ENCODE data around the gene TSPAN14. TPM values are rescaled to one million over a fixed set of nuclear protein-coding genes. Genes with fewer than 3 reads are reported as not detected.

Gene TSPAN14
- total RNA-seq, result 27.3 and 48.9 TPM in 2 replicates

GRCh38 chr10:80453842-80454512 lies at the start of gene TSPAN14:
TSPAN14 (plus strand) TSS chr10:80454310; CDS start chr10:80489234, 34,924 bp downstream.

GRCh38 chr10:80408242-80409101 lies 45.6 kb upstream of the TSPAN14 start, which contains the start of gene PRXL2A:
PRXL2A (plus strand) TSS chr10:80408551; CDS start chr10:80420468, 11,917 bp downstream.

GRCh38 chr10:80537736-80538480 lies 83.8 kb downstream of the TSPAN14 start, which contains the start of gene SH2D4B:
SH2D4B (plus strand) TSS chr10:80537902; CDS start chr10:80538332, 430 bp downstream.

Other genes starting within 250 kb of the TSPAN14 start
- 38.8 and 50.4 TPM in 2 replicates for gene ANXA11, start 248.8 kb upstream of the TSPAN14 start, total RNA-seq
- gene MAT1A, start 164.7 kb upstream of the TSPAN14 start, total RNA-seq, result under 0.01 TPM in 1 of 2 replicates, not detected in the other
- gene DYDC1, start 97.6 kb upstream of the TSPAN14 start, total RNA-seq, result not detected in 2 replicates
- not detected in 2 replicates for gene DYDC2, start 97.5 kb upstream of the TSPAN14 start, total RNA-seq
- 57.1 and 103 TPM in 2 replicates for gene PRXL2A, start 45.8 kb upstream of the TSPAN14 start, total RNA-seq
- under 0.01 TPM in 1 of 2 replicates, not detected in the other for gene SH2D4B, start 83.6 kb downstream of the TSPAN14 start, total RNA-seq